ENCODE results near the gene BIRC2. TPM values are rescaled to one million over a fixed set of nuclear protein-coding genes. Genes with fewer than 3 reads are reported as not detected.
"Not testable (repeated sequence)": the region's sequence is repeated elsewhere in the genome, so short reads cannot be mapped to it uniquely, and the experiment has no call there.

BIRC2 gene
- total and polyA plus RNA-seq, 3 experiments from 2014 or later = 35.2 to 42.8 (median 40.3) TPM

GRCh38 chr11:102359372-102359771 is 12.4 kb downstream of the BIRC2 start:
- H3K4me1 ChIP-seq (ENCODE audit: insufficient read depth, low read length) = peaks cover 30% of the 10 kb centered on the region
- no peak overlapping the region for H3K4me3 ChIP-seq (ENCODE audit: low read length)
- CTCF ChIA-PET = interaction anchor here (1.1 to 1.9 kb wide), 3 partner anchors 17 to 34 kb away, joined by 3 to 4 read pairs (median 4); no protein-coding TSS in a partner anchor
- peak overlapping the region in 2 of 8 donors; percentile 25 to 86 for H3K27ac Mint-ChIP-seq
- H3K9me3 Mint-ChIP-seq = peaks cover 0 to 7% (median 0%) of the 10 kb centered on the region in 5 donors
- DNase-seq = no peak
- H3K27me3 ChIP-seq (ENCODE audit: insufficient read depth, low read length, poor library complexity, severe bottlenecking) = no peaks in the 10 kb centered on the region
- POLR2A ChIA-PET = no interaction called here
- peaks cover 47 to 75% (median 67%) of the 10 kb centered on the region in 3 donors for H3K4me1 Mint-ChIP-seq
- peaks cover 21 to 70% (median 27%) of the 10 kb centered on the region in 3 donors for H3K36me3 Mint-ChIP-seq
- peaks cover 13% of the 10 kb centered on the region for H3K36me3 ChIP-seq (ENCODE audit: insufficient read depth, low read length)
- H3K27ac ChIP-seq (ENCODE audit: low read depth, low read length) = no peak overlapping the region
- peaks cover 0 to 1% of the 10 kb centered on the region in 2 donors for H3K27me3 Mint-ChIP-seq
- H3K9me3 ChIP-seq (ENCODE audit: low read length) = no peaks in the 10 kb centered on the region
- no peak overlapping the region for H3K4me3 Mint-ChIP-seq

GRCh38 chr11:102360681-102361080 is 13.7 kb downstream of the BIRC2 start:
- peak overlapping the region; percentile 9 to 76 (median 66) for H3K4me3 Mint-ChIP-seq
- H3K36me3 Mint-ChIP-seq = peaks cover 21 to 73% (median 24%) of the 10 kb centered on the region in 3 donors
- no peaks in the 10 kb centered on the region for H3K27me3 ChIP-seq (ENCODE audit: insufficient read depth, low read length, poor library complexity, severe bottlenecking)
- H3K9me3 Mint-ChIP-seq = peaks cover 0 to 7% (median 0%) of the 10 kb centered on the region in 5 donors
- no peak overlapping the region for H3K27ac ChIP-seq (ENCODE audit: low read depth, low read length)
- peaks cover 0 to 1% of the 10 kb centered on the region in 2 donors for H3K27me3 Mint-ChIP-seq
- DNase-seq = peak in 2 of 5 donors; percentile 39 to 63
- ChIA-PET POLR2A (no interaction called here), CTCF (interaction anchor here (1.2 to 2.3 kb wide), 6 partner anchors 13 to 72 kb away, joined by 3 to 16 read pairs (median 4); no protein-coding TSS in a partner anchor)
- peaks cover 25% of the 10 kb centered on the region for H3K36me3 ChIP-seq (ENCODE audit: insufficient read depth, low read length)
- peak overlapping the region; percentile 58 to 94 (median 89) for H3K27ac Mint-ChIP-seq
- H3K4me1 Mint-ChIP-seq = peaks cover 41 to 62% (median 57%) of the 10 kb centered on the region in 3 donors
- peak overlapping the region; percentile 13 for H3K4me3 ChIP-seq (ENCODE audit: low read length)
- no peaks in the 10 kb centered on the region for H3K9me3 ChIP-seq (ENCODE audit: low read length)
- H3K4me1 ChIP-seq (ENCODE audit: insufficient read depth, low read length) = peaks cover 30% of the 10 kb centered on the region

DNA sequence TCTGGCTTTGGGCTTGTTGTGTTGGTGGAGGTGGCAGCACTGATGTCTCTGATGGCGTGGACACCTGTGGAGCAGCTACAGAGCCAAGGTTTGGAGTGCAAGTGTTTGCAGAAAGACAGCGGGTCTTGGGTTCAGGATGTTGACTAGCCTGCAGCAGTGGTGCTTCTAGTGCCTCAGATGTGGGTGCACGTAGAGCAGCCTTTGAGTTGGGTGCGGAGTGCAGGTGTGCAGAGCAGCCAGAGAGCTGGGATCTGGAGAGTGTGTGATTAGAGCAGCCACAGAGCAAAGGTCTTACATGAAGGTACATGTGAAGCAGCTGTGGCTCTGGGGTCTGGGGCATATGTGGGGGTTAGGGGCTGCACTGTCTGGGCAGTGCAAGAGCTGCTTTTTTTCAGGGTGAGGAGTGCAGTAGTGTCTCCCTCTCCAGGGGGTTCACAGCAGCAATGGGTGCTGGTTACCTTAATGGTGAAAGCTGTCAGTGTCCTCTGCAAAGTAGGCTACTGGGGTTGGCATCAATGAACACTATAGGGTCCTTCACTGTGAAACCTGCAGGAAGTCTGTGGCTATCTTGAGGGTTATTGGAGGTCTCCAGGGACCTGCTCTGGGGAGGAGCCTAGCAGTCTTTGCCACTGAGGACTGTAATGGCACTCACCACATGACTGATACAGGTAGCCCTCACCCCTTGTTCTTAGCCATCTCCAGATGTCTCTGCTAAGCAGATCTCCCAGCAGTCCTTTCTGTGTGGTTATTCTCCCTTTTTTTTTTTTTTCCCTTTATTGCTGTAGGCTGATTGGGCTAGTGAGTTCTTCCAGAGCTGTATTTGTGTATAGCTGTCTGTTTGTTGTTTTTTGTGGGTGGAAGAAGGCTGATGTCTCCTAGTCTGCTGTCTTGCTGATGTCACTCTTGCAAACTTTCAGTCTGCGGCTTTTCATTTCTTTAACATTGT is 14.3 kb downstream of the BIRC2 start:
- peak overlapping the region; percentile 58 to 94 (median 89) for H3K27ac Mint-ChIP-seq
- DNase-seq = peak in 3 of 5 donors; percentile 53 to 84 (median 57)
- ChIA-PET POLR2A (no interaction called here), CTCF (interaction anchor here (1.1 to 2.3 kb wide), 5 partner anchors 13 to 90 kb away, joined by 4 to 16 read pairs (median 5); no protein-coding TSS in a partner anchor)
- peaks cover 0 to 7% (median 0%) of the 10 kb centered on the region in 5 donors for H3K9me3 Mint-ChIP-seq
- H3K4me1 ChIP-seq (ENCODE audit: insufficient read depth, low read length) = peaks cover 30% of the 10 kb centered on the region
- peak overlapping the region; percentile 13 for H3K4me3 ChIP-seq (ENCODE audit: low read length)
- H3K4me3 Mint-ChIP-seq = peak overlapping the region; percentile 39 to 76 (median 66)
- no peaks in the 10 kb centered on the region for H3K27me3 ChIP-seq (ENCODE audit: insufficient read depth, low read length, poor library complexity, severe bottlenecking)
- H3K27ac ChIP-seq (ENCODE audit: low read depth, low read length) = no peak overlapping the region
- peaks cover 17 to 74% (median 28%) of the 10 kb centered on the region in 3 donors for H3K36me3 Mint-ChIP-seq
- H3K4me1 Mint-ChIP-seq = peaks cover 40 to 58% (median 54%) of the 10 kb centered on the region in 3 donors
- H3K36me3 ChIP-seq (ENCODE audit: insufficient read depth, low read length) = peaks cover 25% of the 10 kb centered on the region
- no peaks in the 10 kb centered on the region for H3K9me3 ChIP-seq (ENCODE audit: low read length)
- peaks cover 0 to 1% of the 10 kb centered on the region in 2 donors for H3K27me3 Mint-ChIP-seq

DNA sequence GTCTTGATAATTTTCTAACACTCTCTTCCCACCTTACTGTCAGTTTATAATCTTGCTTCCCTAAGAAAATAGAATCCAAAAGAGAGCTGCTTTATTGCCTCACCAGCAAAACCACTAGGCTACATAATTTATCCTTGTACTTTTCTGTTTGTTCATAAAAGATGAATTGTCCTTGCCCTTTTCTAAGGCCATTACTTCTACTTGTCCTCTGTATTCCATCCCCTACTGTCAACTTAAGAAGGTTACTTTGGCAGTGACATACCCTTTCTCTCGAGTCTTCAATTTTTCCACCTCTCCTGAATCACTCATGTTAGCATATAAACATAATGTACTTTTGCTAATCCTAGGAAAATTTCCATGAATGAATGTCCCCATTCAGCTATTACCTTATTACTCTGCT is 18.0 kb downstream of the BIRC2 start:
- no peaks in the 10 kb centered on the region for H3K9me3 ChIP-seq (ENCODE audit: low read length)
- POLR2A ChIA-PET = no interaction called here
- Mint-ChIP-seq H3K36me3 (peaks cover 22 to 74% (median 36%) of the 10 kb centered on the region in 3 donors), H3K4me3 (no peak overlapping the region), H3K27ac (peak overlapping the region; percentile 12 to 80 (median 40)), H3K4me1 (peaks cover 42 to 51% (median 46%) of the 10 kb centered on the region in 3 donors), H3K9me3 (peaks cover 0 to 3% (median 0%) of the 10 kb centered on the region in 5 donors), H3K27me3 (no peaks in the 10 kb centered on the region)
- no peaks in the 10 kb centered on the region for H3K27me3 ChIP-seq (ENCODE audit: insufficient read depth, low read length, poor library complexity, severe bottlenecking)
- peaks cover 40% of the 10 kb centered on the region for H3K4me1 ChIP-seq (ENCODE audit: insufficient read depth, low read length)
- H3K27ac ChIP-seq (ENCODE audit: low read depth, low read length) = no peak overlapping the region
- CTCF ChIA-PET = interaction anchor here (0.7 to 2.2 kb wide), 4 partner anchors 25 to 131 kb away, joined by 3 to 10 read pairs (median 4); no protein-coding TSS in a partner anchor
- no peak overlapping the region for H3K4me3 ChIP-seq (ENCODE audit: low read length)
- no peak for DNase-seq
- peaks cover 35% of the 10 kb centered on the region for H3K36me3 ChIP-seq (ENCODE audit: insufficient read depth, low read length)

DNA sequence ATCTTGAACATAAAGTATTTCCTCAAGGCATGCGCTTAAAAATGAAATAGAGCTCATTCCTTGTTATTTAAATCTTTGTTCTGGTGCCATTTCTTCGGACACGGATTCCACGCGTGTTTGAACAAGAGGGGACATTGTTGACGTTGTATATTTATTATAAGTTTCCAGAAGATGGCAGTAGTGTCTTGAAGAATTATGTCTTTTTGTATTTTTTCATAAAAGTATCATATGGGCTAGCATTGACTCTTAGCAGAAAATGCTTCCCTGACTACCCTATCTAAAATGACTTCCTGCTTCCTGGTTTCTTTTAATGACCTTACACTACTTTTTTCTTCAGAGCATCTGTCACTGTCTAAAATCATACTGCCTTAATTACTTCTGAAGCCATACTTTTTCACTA is 20.4 kb downstream of the BIRC2 start:
- Histone ChIP-seq H3K27ac (ENCODE audit: low read depth, low read length) (no peak overlapping the region), H3K36me3 (ENCODE audit: insufficient read depth, low read length) (peaks cover 35% of the 10 kb centered on the region), H3K4me3 (ENCODE audit: low read length) (no peak overlapping the region), H3K27me3 (ENCODE audit: insufficient read depth, low read length, poor library complexity, severe bottlenecking) (no peaks in the 10 kb centered on the region), H3K9me3 (ENCODE audit: low read length) (no peaks in the 10 kb centered on the region), H3K4me1 (ENCODE audit: insufficient read depth, low read length) (peaks cover 17% of the 10 kb centered on the region)
- H3K4me3 Mint-ChIP-seq = no peak overlapping the region
- peak in 2 of 5 donors; percentile 38 to 52 for DNase-seq
- no peaks in the 10 kb centered on the region for H3K9me3 Mint-ChIP-seq
- H3K36me3 Mint-ChIP-seq = peaks cover 14 to 63% (median 34%) of the 10 kb centered on the region in 3 donors
- POLR2A ChIA-PET = no interaction called here
- peak overlapping the region in 7 of 8 donors; percentile 31 to 79 (median 64) for H3K27ac Mint-ChIP-seq
- no peaks in the 10 kb centered on the region for H3K27me3 Mint-ChIP-seq
- CTCF ChIA-PET = interaction anchor here (0.7 to 2.2 kb wide), 17 partner anchors 9 to 299 kb away, joined by 3 to 13 read pairs (median 4); no protein-coding TSS in a partner anchor
- peaks cover 27 to 34% (median 30%) of the 10 kb centered on the region in 3 donors for H3K4me1 Mint-ChIP-seq

DNA sequence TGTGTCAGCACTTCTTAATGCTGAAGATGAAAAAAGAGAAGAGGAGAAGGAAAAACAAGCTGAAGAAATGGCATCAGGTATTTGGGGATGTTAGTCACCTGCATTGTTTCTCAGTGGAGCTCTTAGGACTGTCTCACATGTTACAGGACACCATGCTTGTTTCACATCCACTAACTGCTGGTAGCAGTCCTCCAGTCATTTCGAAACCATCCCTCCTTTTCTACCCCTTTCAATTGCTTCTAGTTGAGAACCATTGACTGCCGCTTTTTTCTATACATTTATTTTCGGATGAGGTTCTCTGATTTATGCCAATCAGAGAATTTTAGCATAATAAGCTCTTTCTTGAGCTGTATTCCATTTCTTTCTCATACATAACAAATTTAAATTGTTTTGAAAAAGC is 21.5 kb downstream of the BIRC2 start:
- H3K4me1 ChIP-seq (ENCODE audit: insufficient read depth, low read length) = peaks cover 11% of the 10 kb centered on the region
- no peaks in the 10 kb centered on the region for H3K27me3 ChIP-seq (ENCODE audit: insufficient read depth, low read length, poor library complexity, severe bottlenecking)
- Mint-ChIP-seq H3K27me3 (no peaks in the 10 kb centered on the region), H3K36me3 (peaks cover 14 to 56% (median 29%) of the 10 kb centered on the region in 3 donors), H3K4me1 (peaks cover 23 to 31% (median 27%) of the 10 kb centered on the region in 3 donors), H3K27ac (peak overlapping the region in 6 of 8 donors; percentile 17 to 72 (median 40)), H3K9me3 (no peaks in the 10 kb centered on the region), H3K4me3 (no peak overlapping the region)
- peaks cover 28% of the 10 kb centered on the region for H3K36me3 ChIP-seq (ENCODE audit: insufficient read depth, low read length)
- no peak overlapping the region for H3K4me3 ChIP-seq (ENCODE audit: low read length)
- no peaks in the 10 kb centered on the region for H3K9me3 ChIP-seq (ENCODE audit: low read length)
- POLR2A ChIA-PET = no interaction called here
- H3K27ac ChIP-seq (ENCODE audit: low read depth, low read length) = no peak overlapping the region
- DNase-seq = no peak
- CTCF ChIA-PET = interaction anchor here (1.6 to 1.8 kb wide), 2 partner anchors 128 to 131 kb away, joined by 6 read pairs; no protein-coding TSS in a partner anchor

- Mint-ChIP-seq H3K4me1 (peaks cover 16 to 31% (median 28%) of the 10 kb centered on the region in 3 donors), H3K4me3 (peak overlapping the region in 3 of 7 donors; percentile 11 to 49 (median 27)), H3K36me3 (peaks cover 0 to 57% (median 20%) of the 10 kb centered on the region in 3 donors), H3K27ac (peak overlapping the region in 5 of 8 donors; percentile 26 to 79 (median 43))
- H3K4me3 ChIP-seq (ENCODE audit: low read length); H3K9me3 ChIP-seq (ENCODE audit: low read length); H3K27ac ChIP-seq (ENCODE audit: low read depth, low read length); H3K9me3 Mint-ChIP-seq; H3K27me3 ChIP-seq (ENCODE audit: insufficient read depth, low read length, poor library complexity, severe bottlenecking); H3K27me3 Mint-ChIP-seq; POLR2A ChIA-PET: not testable (repeated sequence)
- Histone ChIP-seq H3K36me3 (ENCODE audit: insufficient read depth, low read length) (peaks cover 24% of the 10 kb centered on the region), H3K4me1 (ENCODE audit: insufficient read depth, low read length) (peaks cover 13% of the 10 kb centered on the region)
- DNase-seq = peak in 1 of 5 donors; percentile 48
- CTCF ChIA-PET = interaction anchor here (1.3 to 2.8 kb wide), 3 partner anchors 16 to 121 kb away, joined by 3 to 11 read pairs (median 3); no protein-coding TSS in a partner anchor
Observed at GRCh38 chr11:102374633-102375424, 27.8 kb downstream of the BIRC2 start.

Data from CD8-positive, alpha-beta memory T cell (primary cell).